SK-N-SH (cell line): ENCODE results near the gene LCE1B. TPM values are rescaled to one million over a fixed set of nuclear protein-coding genes. Genes with fewer than 3 reads are reported as not detected.

ENCODE experiments used
- CTCF ChIA-PET: fragments of 300-600, 350-600 bp; formaldehyde crosslinking; extraction: SDS; loops from one replicate; lab custom pipeline; 2021; lab: Yijun Ruan, JAX
- POLR2A ChIA-PET: fragments of 350-600 bp; sonication (Branson Sonifier 250); formaldehyde crosslinking; extraction: SDS; loops from one replicate; lab custom pipeline; 2020; ENCODE audit warnings: antibody characterized with exemption, inconsistent platforms; lab: Yijun Ruan, JAX
- DNase-seq: peaks from one replicate; pipeline ENCODE4 v3.0.0; 2012
- H2AFZ ChIP-seq: fragments of 200-600 bp; sonication (generic); 2 replicates; pipeline ENCODE4 v1.8.1; 2016; ENCODE audit warnings: antibody characterized with exemption, mild to moderate bottlenecking, low read depth
- H3F3A ChIP-seq: fragments of 200-600 bp; sonication (generic); replicated peaks from 2 replicates; pipeline ENCODE3; 2016; ENCODE audit warnings: antibody characterized with exemption, mild to moderate bottlenecking; ENCODE audit not compliant: insufficient read depth
- H3K27ac ChIP-seq, 2 experiments: fragments of 200-500 bp in 1 of 2; fragments of 200-600 bp in 1 of 2; sonication (Bioruptor generic) in 1 of 2; sonication (generic), shearing (Covaris generic) in 1 of 2; 2 replicates each; pipeline versions ENCODE4 v1.5.1 to v1.6.1; 2014 to 2016; ENCODE audit warnings: low read depth in 2 of 2, inconsistent platforms in 1 of 2, low read length in 1 of 2, mild to moderate bottlenecking in 1 of 2, mixed read lengths in 1 of 2
- H3K27me3 ChIP-seq: fragments of 200-600 bp; sonication (generic), shearing (Covaris generic); 2 replicates; pipeline ENCODE4 v1.6.1; 2016; ENCODE audit warnings: mixed run types; ENCODE audit not compliant: insufficient read depth
- H3K36me3 ChIP-seq, 2 experiments: fragments of 200-500 bp in 1 of 2; fragments of 200-600 bp in 1 of 2; sonication (Bioruptor generic) in 1 of 2; sonication (generic) in 1 of 2; replicated peaks in 1 of 2; 2 replicates each; pipeline versions ENCODE3 to v1.5.1; 2014 to 2016; ENCODE audit warnings: low read length in 1 of 2, mild to moderate bottlenecking in 1 of 2; ENCODE audit not compliant: insufficient read depth in 2 of 2, control insufficient read depth in 1 of 2
- H3K4me1 ChIP-seq, 2 experiments: fragments of 200-500 bp in 1 of 2; fragments of 200-600 bp in 1 of 2; sonication (Bioruptor generic) in 1 of 2; sonication (generic), shearing (Covaris generic) in 1 of 2; 2 replicates each; pipeline versions ENCODE4 v1.5.1 to v1.6.1; 2014 to 2016; ENCODE audit warnings: low read depth in 1 of 2, low read length in 1 of 2, mixed run types in 1 of 2; ENCODE audit not compliant: insufficient read depth in 2 of 2, control insufficient read depth in 1 of 2
- H3K4me2 ChIP-seq: fragments of 200-600 bp; sonication (generic), shearing (Covaris generic); 2 replicates; pipeline ENCODE4 v1.6.1; 2017; ENCODE audit warnings: mixed run types
- H3K4me3 ChIP-seq, 2 experiments: fragments of 200-500 bp in 1 of 2; fragments of 200-600 bp in 1 of 2; sonication (Bioruptor generic) in 1 of 2; sonication (generic), shearing (Covaris generic) in 1 of 2; 2 replicates each; pipeline versions ENCODE4 v1.5.1 to v1.8.1; 2014 to 2016; ENCODE audit warnings: low read depth in 2 of 2, inconsistent platforms in 1 of 2, low read length in 1 of 2, mild to moderate bottlenecking in 1 of 2, mixed read lengths in 1 of 2, moderate library complexity in 1 of 2
- H3K79me2 ChIP-seq: fragments of 200-600 bp; sonication (generic); 2 replicates; pipeline ENCODE4 v1.8.1; 2017; ENCODE audit warnings: mild to moderate bottlenecking; ENCODE audit not compliant: insufficient read depth
- H3K9ac ChIP-seq: fragments of 200-600 bp; sonication (generic); 2 replicates; pipeline ENCODE4 v1.6.1; 2017; ENCODE audit warnings: mixed run types
- H3K9me2 ChIP-seq: fragments of 200-600 bp; sonication (generic); 2 replicates; pipeline ENCODE4 v1.6.1; 2017; ENCODE audit warnings: mixed run types
- H3K9me3 ChIP-seq: fragments of 200-600 bp; sonication (generic); 2 replicates; pipeline ENCODE4 v1.6.1; 2017; ENCODE audit warnings: mixed run types, mild to moderate bottlenecking, moderate library complexity
- H4K20me1 ChIP-seq: fragments of 200-600 bp; sonication (generic); 2 replicates; pipeline ENCODE4 v1.6.1; 2017; ENCODE audit warnings: mild to moderate bottlenecking, mixed run types; ENCODE audit not compliant: insufficient read depth
- CTCF ChIP-seq: fragments of 200-600 bp; sonication (generic); IDR thresholded peaks from 2 replicates; pipeline ENCODE4 v1.6.1; 2017; ENCODE audit warnings: antibody characterized with exemption, mild to moderate bottlenecking, moderate library complexity
- ELF1 ChIP-seq: IDR thresholded peaks from 2 replicates; pipeline ENCODE4 v1.4.0; 2012
- EP300 ChIP-seq, 2 experiments: IDR thresholded peaks; 2 replicates each; pipeline versions ENCODE4 v1.4.0 to v1.6.1; 2012; ENCODE audit warnings: borderline replicate concordance in 1 of 2, low read depth in 1 of 2, low read length in 1 of 2
- EZH2phosphoT487 ChIP-seq: fragments of 200-600 bp; sonication (generic); IDR thresholded peaks from 2 replicates; pipeline ENCODE4 v1.6.1; 2017; ENCODE audit warnings: low read depth, mixed run types, mild to moderate bottlenecking, antibody characterized with exemption, moderate library complexity, borderline replicate concordance
- GABPA ChIP-seq: IDR thresholded peaks from 2 replicates; pipeline ENCODE4 v1.4.0; 2012; ENCODE audit warnings: low read depth, mild to moderate bottlenecking
- JUND ChIP-seq: IDR thresholded peaks from 2 replicates; pipeline ENCODE4 v1.4.0; 2012
- MEF2A ChIP-seq: IDR thresholded peaks from 2 replicates; pipeline ENCODE4 v1.4.0; 2012; ENCODE audit warnings: low read depth, borderline replicate concordance
- MXI1 ChIP-seq: IDR thresholded peaks from 2 replicates; pipeline ENCODE4 v1.6.1; 2012; ENCODE audit warnings: mild to moderate bottlenecking, low read depth, low read length, improper control_type of control experiment
- NFIC ChIP-seq: IDR thresholded peaks from 2 replicates; pipeline ENCODE4 v1.4.0; 2012; ENCODE audit warnings: borderline replicate concordance
- NRF1 ChIP-seq: IDR thresholded peaks from 2 replicates; pipeline ENCODE4 v1.6.1; 2012; ENCODE audit warnings: low read depth, mild to moderate bottlenecking, low read length
- PBX3 ChIP-seq: IDR thresholded peaks from 2 replicates; pipeline ENCODE4; 2012
- POLR2AphosphoS5 ChIP-seq: IDR thresholded peaks from 2 replicates; pipeline ENCODE4 v1.6.1; 2012; ENCODE audit warnings: low read depth, low read length
- REST ChIP-seq: IDR thresholded peaks from 2 replicates; pipeline ENCODE4 v1.6.1; 2012; ENCODE audit warnings: mild to moderate bottlenecking, low read depth, low read length, moderate library complexity
- RFX5 ChIP-seq: IDR thresholded peaks from 2 replicates; pipeline ENCODE4 v1.6.1; 2012; ENCODE audit warnings: mild to moderate bottlenecking, improper control_type of control experiment, low read length
- SIN3A ChIP-seq: IDR thresholded peaks from 2 replicates; pipeline ENCODE4 v1.6.1; 2012; ENCODE audit warnings: low read depth, mild to moderate bottlenecking, low read length, moderate library complexity, borderline replicate concordance
- SMC3 ChIP-seq: IDR thresholded peaks from 2 replicates; pipeline ENCODE4 v1.6.1; 2012; ENCODE audit warnings: low read depth, low read length, improper control_type of control experiment
- TAF1 ChIP-seq: IDR thresholded peaks from 2 replicates; pipeline ENCODE4 v1.6.1; 2012; ENCODE audit warnings: low read depth, mild to moderate bottlenecking, low read length, moderate library complexity, borderline replicate concordance
- TCF12 ChIP-seq: IDR thresholded peaks from 2 replicates; pipeline ENCODE4 v1.4.0; 2012
- ZBTB33 ChIP-seq: IDR thresholded peaks from 2 replicates; pipeline ENCODE4 v1.4.0; 2012; ENCODE audit warnings: low read depth, borderline replicate concordance
- WGBS: methylation state at CpG from one replicate; pipeline ENCODE4 v1.1.6; 2017; ENCODE audit warnings: low lambda C conversion rate; 5-methylcytosine and 5-hydroxymethylcytosine counted together
- polyA plus RNA-seq, 3 experiments: library from polyadenylated mRNA; depleted of rRNA; stranded (reverse); fragments of >200 nt; gene quantifications; 2 replicates each; pipeline ENCODE4 v1.2.3, GENCODE V29; 2012

LCE1B gene
- polyA plus RNA-seq, 1 of the 3 experiments (the other 2 are of a cell fraction) = not detected

- TF ChIP-seq JUND = no peak
- no peak for TF ChIP-seq TCF12
- TF ChIP-seq REST = no peak
- no peak for TF ChIP-seq MXI1
- TF ChIP-seq NFIC = no peak
- no peak for TF ChIP-seq SIN3A
- no peak for TF ChIP-seq EP300 (IDR thresholded peaks at IDR 0.05; ENCODE audit: borderline replicate concordance in 1 of 2, low read depth in 1 of 2, low read length in 1 of 2)
- TF ChIP-seq RFX5 = no peak
- TF ChIP-seq POLR2AphosphoS5 = no peak
- no peak for TF ChIP-seq PBX3
- no peak for TF ChIP-seq TAF1
- no peak for TF ChIP-seq EZH2phosphoT487
- TF ChIP-seq GABPA = no peak
- no peak for TF ChIP-seq CTCF
- TF ChIP-seq ELF1 = no peak
- TF ChIP-seq MEF2A = no peak
- no peak for TF ChIP-seq ZBTB33
- no peak for TF ChIP-seq SMC3
- TF ChIP-seq NRF1 = no peak
- Histone ChIP-seq H3K4me2 (no peak overlapping the region), H3K36me3 (no peaks in the 10 kb centered on the region), H3K9me2 (no peaks in the 10 kb centered on the region), H3K9me3 (no peaks in the 10 kb centered on the region), H3K27ac (no peak overlapping the region), H3F3A (no peaks in the 10 kb centered on the region), H3K4me1 (no peaks in the 10 kb centered on the region), H2AFZ (no peak overlapping the region), H3K9ac (no peak overlapping the region), H4K20me1 (no peaks in the 10 kb centered on the region), H3K4me3 (no peak overlapping the region), H3K79me2 (no peaks in the 10 kb centered on the region), H3K27me3 (no peaks in the 10 kb centered on the region; the same call in 1 of the 2 replicates)
- WGBS = 2% methylated on average over 4 of the region's 4 CpGs
- DNase-seq = no peak
- POLR2A ChIA-PET = no interaction called here
- CTCF ChIA-PET = interaction anchor here (2.7 kb wide), 1 partner anchor 9 kb away, joined by 12 read pairs; no protein-coding TSS in a partner anchor
These were observed 49.6 kb downstream of the LCE1B start for GRCh38 chr1:152861374-152861773.
